Islet precursor cell (in vitro differentiated cells): Measurements from ENCODE around the gene WDR18.

Source experiments
- DNase-seq: peaks from one replicate; pipeline ENCODE4 v3.0.0-alpha.2; 2018

The WDR18 gene

DNA sequence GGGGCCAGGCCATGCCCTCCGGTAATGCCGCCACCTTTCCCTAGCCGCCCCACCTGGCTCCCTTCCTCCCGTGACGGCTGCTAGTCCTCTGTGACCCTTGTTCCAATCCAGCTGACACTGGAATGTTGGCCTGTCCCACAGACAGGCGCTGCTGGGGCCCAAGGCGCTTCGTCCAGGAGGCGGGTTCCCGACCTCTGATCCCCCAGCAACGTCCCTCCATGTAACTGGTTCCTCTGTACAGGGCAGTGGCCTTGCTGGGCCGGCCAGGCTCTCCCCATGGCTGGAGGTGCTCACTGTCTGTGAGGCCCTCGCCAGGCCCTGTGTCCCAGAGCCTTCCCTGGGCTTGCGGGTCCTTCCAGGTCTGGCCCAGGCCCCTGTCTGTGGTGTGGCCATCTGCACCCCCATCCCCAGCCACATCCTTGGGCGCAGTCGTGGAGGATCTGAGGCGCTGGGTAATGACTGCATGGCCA, 9.3 kb downstream of the WDR18 start:
- no peak for DNase-seq

DNA sequence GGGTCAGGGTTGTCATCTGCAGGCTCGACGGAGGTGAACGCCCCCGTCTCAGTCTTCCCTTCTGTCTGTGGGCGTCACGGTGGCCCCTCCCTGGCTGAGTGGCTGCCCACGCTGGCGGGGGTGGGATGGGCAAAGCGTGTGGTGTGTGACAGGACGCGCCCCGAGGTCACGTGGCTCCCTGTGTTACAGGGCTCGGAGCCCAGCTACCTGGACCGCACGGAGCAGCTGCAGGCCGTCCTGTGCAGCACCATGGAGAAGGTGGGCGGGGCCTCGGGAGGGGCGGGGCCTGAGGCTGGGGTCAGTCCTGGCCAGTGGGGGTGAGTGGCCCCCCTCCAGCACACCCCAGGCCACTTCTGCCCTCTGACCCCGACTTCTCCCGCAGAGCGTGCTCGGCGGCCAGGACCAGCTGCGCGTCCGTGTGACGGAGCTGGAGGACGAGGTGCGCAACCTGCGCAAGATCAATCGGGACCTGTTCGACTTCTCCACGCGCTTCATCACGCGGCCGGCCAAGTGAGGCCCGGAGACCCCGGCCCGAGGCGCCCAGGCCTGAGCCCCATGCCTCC, 9.8 kb downstream of the WDR18 start:
- DNase-seq, result no peak

DNA sequence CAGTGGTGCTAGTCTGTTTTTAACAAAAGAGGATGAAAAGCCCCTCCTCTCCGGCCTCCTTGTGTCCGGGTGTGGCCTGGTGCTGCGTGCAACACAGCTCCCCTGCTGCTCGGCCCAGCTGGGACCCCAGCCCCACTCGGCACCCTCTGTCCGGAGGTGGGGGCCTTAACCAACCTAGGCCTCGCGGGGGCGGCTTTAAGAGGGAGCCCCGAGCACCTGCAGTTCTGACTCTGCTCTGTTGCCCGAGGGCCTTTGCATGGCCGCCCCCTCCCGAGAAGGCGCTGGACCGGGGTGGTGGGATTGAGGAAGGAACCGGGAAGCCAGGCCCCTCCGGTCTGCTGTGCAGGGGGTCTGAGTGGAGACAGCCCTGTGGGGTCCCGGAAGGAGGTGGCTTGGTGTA, 10.4 kb downstream of the WDR18 start:
- DNase-seq, result no peak

DNA sequence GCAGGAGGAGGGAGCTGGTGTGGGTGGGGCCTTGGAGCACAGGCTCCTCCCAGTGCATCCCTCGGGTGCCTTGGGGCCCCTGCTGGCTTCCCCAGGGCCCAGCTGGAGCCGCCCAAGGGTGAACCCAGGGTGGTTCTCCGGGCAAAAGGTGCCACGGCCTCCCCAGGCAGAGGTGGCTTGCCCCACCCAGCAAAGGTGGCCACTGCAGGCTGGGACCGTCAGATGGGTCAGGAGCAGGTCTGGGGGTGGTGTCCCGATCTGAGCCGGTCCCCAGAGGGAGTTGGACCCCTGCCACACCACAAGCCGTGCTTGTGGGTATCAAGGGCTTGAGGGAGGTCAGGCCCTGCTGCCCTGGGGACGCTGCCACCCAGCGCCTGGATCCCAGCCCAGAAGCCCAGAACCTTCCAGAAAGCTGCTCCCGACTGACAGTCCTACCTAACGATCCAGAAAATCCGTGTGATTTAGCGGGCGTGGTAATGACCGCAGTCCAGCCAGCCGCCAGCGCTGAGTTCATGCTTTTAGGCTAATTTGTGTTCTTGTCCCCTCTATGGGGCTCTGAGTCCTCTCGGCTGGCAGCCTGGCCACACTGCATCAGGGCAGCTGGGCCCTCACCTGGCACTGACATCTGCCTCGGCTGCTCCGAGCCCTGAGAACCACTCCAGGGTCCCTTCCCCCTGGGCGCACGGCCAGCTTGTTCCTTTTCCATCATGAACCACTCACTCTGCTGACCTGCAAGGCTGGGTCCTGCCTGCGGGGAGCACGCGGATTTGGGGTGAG, 11.1 kb downstream of the WDR18 start:
- DNase-seq, result no peak

DNA sequence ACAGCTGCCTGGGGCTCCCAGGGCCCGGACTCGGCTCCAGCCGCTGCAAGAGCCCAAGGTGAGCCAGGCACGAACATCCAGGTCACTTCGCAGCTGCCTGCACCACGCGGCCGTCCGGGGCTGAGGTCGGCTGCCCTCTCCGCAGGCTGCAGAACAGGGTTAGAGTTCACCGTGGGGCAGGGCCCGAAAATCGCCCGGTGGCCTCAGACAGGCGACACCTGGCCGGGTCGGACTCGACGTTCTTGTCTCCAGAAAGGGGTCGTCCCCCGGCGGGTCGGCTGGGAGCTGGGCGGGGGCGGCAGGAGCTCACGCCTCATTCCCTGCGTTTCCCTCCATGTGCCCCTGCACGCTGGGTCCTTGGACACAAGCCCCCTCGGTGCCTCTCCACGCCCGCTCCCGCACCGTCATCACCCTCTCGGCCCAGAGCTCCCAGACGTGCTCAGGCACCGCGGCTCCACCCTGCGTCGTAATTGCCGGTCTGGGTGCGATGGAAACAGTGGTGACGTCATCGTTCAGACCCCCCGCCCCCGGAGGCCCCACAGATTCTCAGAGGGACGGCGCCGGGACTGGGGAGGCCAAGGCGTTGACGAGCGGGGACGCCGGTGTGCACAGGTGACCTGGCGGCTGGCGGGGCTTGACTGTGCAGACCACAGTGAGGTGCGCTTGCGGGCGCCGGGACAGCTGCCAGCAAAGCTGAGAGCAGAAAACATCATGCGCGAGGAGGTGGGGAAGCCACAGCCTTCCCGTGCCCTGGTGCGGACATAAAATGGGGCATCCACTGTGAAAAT, 12.1 kb downstream of the WDR18 start:
- DNase-seq, result peak; percentile 74

DNA sequence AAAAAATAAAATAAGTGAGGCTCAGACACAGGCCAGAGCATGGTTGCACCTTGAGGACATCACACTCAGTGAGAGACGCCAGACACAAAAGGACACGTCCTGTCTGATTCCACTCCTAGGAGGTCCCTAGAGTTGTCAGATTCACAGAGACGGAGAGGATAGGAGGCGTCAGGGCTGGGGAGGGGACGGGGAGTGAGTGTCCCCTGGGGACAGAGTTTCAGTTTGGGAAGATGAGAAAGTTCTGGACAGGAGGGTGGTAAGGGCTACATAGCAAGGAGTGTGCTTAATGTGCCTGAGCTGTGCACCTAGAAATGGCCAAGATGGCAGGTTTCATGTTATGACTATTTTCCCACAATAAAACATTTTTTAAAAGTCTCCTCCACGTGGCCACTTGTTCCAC, 13.9 kb downstream of the WDR18 start:
- DNase-seq, result no peak

DNA sequence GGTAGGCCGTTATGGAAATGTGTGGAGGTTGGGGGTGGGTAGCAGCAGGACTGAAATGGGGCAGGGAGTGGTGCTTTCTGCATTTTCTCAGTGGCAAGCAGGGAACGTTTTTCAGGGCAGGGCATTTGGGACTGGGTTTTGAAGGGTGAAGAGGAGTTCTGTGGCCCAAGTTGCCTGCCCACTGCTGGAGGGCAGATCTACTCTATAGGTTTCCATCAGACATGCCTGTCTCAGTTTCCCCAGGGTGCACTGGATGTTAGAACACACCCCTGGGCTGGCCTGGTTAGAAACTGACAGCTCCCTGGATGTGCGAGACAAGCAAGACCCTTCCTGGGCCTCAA, 15.2 kb downstream of the WDR18 start:
- no peak for DNase-seq

DNA sequence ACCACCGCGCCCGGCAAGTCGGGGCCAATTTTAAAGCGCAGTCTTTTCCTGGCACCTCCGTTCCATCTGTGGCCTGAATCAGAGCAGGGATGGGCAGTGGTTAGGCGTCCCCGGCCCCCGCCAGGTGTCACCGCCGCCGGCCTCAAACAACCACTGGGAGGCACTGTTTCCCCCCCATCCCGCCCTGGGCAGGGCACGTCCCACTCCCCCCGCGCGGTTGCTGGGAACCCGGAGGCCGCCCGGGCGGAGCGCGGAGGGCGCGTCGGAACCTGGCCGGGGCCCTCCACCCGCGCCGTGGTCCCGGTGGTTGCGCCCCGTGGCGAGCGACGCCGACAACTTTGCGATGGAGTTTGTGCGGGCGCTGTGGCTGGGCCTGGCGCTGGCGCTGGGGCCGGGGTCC, 15.9 kb downstream of the WDR18 start, which contains the start of gene GRIN3B:
Gene GRIN3B (plus strand): TSS at position 325 of the 400 bp plus-strand sequence. CDS start 19 bp downstream, at position 344.
- peak; percentile 90 for DNase-seq

DNA sequence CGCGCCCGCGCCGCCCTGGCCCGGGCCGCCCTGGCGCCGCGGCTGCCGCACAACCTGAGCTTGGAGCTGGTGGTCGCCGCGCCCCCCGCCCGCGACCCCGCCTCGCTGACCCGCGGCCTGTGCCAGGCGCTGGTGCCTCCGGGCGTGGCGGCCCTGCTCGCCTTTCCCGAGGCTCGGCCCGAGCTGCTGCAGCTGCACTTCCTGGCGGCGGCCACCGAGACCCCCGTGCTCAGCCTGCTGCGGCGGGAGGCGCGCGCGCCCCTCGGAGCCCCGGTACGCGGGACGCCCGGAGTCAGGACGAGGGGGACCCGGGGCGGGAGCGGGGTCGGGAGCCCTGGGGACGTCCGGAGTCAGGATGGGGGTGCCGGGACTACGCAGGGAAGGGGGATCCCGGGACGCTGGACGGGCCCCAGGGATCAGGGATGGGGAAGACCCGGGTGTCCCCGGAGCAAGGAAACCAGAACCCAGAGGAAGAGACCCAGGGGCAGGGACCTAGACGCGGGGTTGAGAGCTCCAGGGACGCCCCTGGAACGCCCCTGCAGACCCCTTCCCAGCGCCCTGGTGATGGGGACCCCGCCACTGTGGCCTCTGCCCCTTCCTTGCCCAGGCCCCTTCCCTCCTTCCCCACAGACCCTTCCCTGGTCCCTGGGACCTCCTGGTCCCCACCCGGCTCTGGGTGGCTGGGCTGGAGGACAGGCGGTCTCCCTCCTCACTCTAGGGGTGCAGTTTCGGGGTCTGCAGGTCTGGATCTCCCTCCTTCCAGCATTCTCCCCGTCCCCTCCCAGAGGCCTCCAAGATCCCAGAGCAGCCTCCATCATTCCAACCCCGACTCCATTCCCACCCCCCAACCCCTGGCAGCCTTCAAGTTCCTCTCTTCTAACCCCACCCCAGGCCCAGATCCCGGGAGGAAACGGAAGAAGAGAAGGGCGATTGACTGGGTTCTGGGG, 16.7 kb downstream of the WDR18 start:
- DNase-seq, result no peak

DNA sequence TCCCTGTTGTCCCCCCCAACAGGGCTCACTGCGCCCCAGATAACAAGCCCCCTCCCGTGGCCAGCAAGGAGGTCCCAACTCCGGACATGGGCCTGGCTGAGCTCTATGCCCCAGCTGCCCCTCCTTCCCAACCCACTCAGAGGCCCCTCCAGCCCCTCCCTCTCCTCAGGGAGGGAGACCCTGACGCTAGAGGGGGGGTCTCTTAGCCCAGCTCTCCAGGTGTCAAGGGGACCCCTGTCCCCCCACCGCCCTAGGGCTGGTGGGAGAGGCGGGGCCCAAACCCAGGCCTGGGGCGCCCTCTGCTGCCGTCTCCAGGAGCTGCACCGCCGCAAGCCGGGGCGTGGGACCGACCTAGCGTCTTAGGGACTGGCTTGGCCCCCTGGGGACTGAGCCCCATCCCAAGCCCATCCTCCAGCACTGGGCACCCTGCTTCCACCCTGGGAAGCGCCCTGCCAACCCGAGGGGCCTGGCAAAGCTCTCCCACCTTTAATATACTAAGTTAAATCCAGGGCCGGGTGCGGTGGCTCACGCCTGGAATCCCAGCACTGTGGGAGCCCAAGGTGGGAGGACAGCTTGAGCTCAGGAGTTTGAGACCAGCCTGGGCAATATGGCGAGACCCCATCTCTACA, 17.5 kb downstream of the WDR18 start:
- peak; percentile 73 for DNase-seq

DNA sequence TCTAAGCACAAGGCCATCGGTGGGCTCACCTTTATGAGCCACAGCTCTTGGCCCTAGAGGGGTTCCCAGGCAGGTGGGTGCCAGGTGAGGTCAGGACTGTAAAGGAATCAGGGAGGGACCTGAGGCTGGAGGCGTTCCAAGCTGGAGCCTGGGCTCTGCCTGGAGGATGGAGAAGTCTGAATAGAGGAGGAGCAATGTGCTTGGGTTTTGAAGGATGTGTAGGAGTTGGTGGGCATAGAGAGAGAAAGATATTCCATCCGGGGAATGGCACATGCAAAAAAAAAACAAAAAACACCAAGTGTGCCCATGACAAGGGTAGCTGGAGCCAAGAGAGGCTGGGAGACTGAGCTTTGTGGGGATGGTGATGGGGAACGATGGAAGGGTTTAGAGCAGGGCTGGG, 18.5 kb downstream of the WDR18 start:
- no peak for DNase-seq

DNA sequence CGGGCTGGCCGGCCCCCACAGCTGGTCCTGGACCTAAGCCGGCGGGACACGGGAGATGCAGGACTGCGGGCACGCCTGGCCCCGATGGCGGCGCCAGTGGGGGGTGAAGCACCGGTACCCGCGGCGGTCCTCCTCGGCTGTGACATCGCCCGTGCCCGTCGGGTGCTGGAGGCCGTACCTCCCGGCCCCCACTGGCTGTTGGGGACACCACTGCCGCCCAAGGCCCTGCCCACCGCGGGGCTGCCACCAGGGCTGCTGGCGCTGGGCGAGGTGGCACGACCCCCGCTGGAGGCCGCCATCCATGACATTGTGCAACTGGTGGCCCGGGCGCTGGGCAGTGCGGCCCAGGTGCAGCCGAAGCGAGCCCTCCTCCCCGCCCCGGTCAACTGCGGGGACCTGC, 19.1 kb downstream of the WDR18 start:
- DNase-seq, result no peak

DNA sequence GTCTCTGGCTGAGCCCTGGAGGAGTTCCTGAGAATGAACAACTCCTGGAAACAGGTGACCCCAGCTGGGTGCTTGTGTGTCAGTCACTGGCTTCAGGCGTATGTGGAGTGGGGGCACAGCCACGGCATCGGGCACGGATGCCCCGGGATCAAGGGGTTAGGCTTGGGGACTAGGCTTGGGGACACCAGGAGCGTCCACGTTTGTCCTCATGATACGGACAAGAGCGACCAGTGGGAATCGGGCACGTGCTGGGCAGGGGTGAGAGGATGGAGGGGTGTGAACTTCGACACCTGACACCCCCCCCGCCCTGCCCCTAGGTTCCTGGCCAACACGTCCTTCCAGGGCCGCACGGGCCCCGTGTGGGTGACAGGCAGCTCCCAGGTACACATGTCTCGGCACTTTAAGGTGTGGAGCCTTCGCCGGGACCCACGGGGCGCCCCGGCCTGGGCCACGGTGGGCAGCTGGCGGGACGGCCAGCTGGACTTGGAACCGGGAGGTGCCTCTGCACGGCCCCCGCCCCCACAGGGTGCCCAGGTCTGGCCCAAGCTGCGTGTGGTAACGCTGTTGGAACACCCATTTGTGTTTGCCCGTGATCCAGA, 20.2 kb downstream of the WDR18 start:
- DNase-seq, result no peak

DNA sequence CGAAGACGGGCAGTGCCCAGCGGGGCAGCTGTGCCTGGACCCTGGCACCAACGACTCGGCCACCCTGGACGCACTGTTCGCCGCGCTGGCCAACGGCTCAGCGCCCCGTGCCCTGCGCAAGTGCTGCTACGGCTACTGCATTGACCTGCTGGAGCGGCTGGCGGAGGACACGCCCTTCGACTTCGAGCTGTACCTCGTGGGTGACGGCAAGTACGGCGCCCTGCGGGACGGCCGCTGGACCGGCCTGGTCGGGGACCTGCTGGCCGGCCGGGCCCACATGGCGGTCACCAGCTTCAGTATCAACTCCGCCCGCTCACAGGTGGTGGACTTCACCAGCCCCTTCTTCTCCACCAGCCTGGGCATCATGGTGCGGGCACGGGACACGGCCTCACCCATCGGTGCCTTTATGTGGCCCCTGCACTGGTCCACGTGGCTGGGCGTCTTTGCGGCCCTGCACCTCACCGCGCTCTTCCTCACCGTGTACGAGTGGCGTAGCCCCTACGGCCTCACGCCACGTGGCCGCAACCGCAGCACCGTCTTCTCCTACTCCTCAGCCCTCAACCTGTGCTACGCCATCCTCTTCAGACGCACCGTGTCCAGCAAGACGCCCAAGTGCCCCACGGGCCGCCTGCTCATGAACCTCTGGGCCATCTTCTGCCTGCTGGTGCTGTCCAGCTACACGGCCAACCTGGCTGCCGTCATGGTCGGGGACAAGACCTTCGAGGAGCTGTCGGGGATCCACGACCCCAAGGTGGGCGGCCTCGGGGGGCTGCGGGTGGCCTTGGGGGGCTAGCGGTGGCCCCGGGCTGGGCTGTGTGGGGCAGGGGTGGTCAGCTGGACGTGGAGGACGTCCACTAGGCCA, 20.9 kb downstream of the WDR18 start:
- DNase-seq, result no peak

DNA sequence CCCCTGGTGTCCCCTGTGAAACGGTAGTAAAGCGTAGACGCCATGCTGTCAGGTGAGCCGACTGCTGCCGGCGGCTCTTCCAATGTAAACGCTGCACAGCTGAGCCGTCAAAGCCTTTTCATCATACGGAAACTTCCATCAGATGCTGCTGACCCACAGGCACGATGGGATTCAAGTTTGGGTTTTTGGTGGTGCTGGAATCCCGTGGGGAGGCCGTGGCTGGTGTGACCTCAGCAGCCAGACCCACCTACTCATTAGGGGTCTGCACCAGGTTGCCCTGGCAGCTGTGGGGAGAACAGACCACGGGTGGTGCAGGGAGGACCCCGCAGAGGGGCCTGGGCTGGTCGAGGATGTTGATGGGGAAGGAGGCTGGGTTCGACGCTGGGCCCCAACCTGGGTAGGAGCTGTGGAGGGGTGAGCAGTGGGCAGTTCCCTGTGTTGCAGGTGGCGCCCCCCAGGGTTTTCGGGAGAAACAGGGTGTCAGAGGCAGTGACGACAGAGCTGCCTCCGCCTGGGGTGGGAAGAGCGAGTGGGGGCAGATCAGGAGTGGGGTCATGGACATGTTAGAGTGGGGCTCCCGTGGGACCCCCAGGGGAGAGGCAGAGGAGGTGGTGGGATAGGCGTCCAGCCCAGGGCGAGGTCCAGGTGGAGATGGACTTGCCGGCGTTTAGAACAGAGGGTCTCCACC, 22.7 kb downstream of the WDR18 start:
- DNase-seq, result no peak

DNA sequence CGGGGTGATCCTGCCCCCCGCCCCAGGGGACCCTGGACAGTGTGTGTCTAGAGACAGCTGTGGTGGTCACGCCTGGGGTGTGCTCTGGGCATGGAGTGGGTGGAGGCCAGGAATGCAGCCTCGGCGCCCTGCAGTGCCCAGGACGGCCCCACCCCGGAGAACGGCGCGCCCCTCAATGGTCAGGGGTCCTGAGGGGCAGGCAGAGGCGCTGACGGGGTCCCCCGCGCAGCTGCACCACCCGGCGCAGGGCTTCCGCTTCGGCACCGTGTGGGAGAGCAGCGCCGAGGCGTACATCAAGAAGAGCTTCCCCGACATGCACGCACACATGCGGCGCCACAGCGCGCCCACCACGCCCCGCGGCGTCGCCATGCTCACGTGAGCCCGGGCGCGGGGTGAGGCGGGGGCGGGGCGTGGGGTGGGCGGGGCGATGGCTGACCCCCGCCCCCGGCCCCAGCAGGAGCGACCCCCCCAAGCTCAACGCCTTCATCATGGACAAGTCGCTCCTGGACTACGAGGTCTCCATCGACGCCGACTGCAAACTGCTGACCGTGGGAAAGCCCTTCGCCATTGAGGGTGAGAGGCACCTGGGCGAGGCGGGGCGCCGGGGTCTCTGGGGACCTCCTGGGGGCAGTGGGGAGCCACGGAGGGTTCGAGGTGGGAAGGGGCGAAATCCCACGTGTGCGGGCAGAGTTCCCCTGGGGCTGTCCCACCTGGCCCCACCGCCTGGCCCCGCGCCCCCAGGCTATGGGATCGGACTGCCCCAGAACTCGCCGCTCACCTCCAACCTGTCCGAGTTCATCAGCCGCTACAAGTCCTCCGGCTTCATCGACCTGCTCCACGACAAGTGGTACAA, 23.5 kb downstream of the WDR18 start:
- no peak for DNase-seq

DNA sequence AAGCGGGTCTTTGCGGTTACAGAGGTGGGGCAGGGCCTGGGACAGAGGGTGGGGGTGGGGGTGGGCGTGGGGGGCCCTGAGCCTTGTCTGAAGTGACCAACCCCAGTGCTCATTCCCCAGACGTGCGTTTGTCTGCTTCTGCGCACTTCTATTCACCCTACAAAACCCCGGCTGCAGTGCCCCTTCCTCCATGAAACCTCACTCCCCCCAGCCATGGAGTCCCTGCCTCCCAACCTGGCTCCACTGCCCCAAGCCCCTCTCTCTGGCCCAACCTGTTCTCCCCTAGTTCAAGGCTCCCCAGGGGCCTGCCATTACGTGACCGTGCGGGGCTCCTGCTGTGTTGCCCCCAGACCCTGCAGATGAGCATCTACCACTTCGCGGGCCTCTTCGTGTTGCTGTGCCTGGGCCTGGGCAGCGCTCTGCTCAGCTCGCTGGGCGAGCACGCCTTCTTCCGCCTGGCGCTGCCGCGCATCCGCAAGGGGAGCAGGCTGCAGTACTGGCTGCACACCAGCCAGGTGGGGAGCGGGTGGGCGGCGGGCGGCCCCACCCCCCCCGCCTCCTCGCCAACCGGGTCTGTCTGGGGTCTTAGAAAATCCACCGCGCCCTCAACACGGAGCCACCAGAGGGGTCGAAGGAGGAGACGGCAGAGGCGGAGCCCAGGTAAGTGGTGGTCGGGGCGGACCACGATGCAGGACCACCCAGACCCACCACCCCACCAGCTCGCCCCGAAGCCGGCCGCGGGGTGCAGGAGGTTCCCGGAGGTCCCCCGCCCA, 24.3 kb downstream of the WDR18 start:
- no peak for DNase-seq
